Fibroblast of lung (primary cell): ENCODE results near the gene PHETA2.

Experiments used
- CTCF ChIP-seq, 2 donors: IDR thresholded peaks in 1 of 2; conservative IDR thresholded peaks in 1 of 2; 1 replicate in 1 of 2; 2 replicates in 1 of 2; pipeline ENCODE4 v1.5.1; 2011 to 2012; ENCODE audit warnings: low read length in 2 of 2, control low read depth in 1 of 2, inconsistent platforms in 1 of 2, low read depth in 1 of 2, mild to moderate bottlenecking in 1 of 2
- EZH2 ChIP-seq: IDR thresholded peaks from 2 replicates; pipeline ENCODE4 v1.5.1; 2012; ENCODE audit warnings: low read length, control low read depth, mild to moderate bottlenecking; ENCODE audit errors: missing control alignments

DNA sequence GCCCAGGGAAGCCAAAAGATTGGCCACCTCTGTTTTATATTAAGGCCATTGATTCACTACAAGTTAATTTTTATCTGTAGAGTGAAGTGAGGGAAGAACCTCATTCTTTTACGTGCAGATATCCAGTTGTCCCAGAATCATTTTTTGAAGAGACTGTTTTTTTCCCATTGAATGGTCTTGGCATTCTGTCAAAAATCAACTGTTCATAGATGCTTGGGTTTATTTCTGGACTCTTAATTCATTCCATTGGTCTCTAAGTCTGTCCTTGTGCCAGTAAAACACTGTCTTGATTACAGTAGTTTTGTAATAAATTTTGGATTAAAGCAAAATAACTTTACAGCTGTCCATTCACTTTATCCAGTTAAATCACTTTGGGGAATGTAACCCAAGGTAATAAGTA, 48.6 kb upstream of the PHETA2 start:
- no peak for TF ChIP-seq CTCF (conservative IDR thresholded peaks at IDR 0.05 in 1 of 2, IDR thresholded peaks at IDR 0.05 in 1 of 2; ENCODE audit: low read depth in 1 of 2, low read length in 2 of 2)
- no peak for TF ChIP-seq EZH2
